ENCODE data around the gene DBR1. TPM values are rescaled to one million over a fixed set of nuclear protein-coding genes. Genes with fewer than 3 reads are reported as not detected.

DBR1 gene
- total RNA-seq, 4 donors from 2014 or later = 7.5 to 8.9 (median 7.8) TPM; not detected in 1

DNA sequence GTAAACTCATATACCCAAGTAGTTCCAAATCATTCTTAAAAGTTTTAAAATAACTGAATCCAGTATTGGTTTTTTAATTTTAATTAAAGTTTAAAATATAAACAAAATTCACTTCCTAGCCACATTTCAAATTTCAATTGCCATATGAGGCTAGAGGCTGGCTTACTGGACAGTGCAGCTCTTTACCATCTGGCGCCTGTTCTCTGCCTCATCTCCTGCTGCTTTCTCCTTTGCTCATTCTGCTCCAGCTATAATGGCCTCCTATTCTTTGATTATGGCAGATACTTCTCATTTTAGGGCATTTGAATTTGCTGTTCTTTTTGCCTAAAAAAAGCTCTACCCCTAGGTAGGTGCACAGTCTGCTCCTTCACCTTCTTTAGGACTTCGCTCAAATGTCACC lies 31.5 kb upstream of the DBR1 start:
- Histone ChIP-seq H3K27me3 (no peaks in the 10 kb centered on the region), H3K4me1 (peaks cover 0 to 26% (median 0%) of the 10 kb centered on the region in 4 donors), H3K27ac (no peak overlapping the region), H3K36me3 (no peaks in the 10 kb centered on the region), H3K9me3 (no peaks in the 10 kb centered on the region), H3K4me3 (no peak overlapping the region)
- intact Hi-C loops (cut with DNase I; ENCODE audit: low total_unique reads) = no loop called here
- TF ChIP-seq CTCF (IDR thresholded peaks at IDR 0.05) = no peak
- no peak for TF ChIP-seq EP300 (IDR thresholded peaks at IDR 0.05; ENCODE audit: low read depth)
- TF ChIP-seq POLR2A (IDR thresholded peaks at IDR 0.05) = no peak
- TF ChIP-seq POLR2AphosphoS5 (IDR thresholded peaks at IDR 0.05) = no peak
- in situ Hi-C loops (cut with MboI; ENCODE audit: low pct_ligation_motif_present in 1 of 4, low pct_unique_long_range_greater_than_20kb in 1 of 4, low sequenced_read_pairs in 3 of 4) = no loop called here
- no peak for DNase-seq
- 96 to 100% methylated on average over 2 of the region's 2 CpGs for WGBS, 2 donors (ENCODE audit: low coverage in 1 of 2)

DNA sequence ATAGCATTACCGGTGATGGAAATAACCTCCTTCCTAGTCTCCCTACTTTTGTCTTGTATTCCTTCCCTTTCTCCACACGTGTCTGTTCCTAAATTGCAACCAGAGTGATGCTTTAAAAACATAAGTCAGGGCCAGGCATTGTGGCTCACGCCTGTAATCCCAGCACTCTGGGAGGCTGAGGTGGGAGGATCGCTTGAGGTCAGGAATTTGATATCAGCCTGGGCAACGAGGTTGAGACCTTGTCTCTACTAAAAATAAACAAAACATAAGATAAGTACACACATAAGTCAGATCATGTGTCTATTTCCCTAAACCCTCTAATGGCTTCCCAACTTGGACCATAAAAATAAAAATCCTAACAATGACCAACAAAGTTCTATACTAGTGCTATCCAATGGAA lies 30.8 kb upstream of the DBR1 start:
- H3K36me3 ChIP-seq = no peaks in the 10 kb centered on the region
- no peak overlapping the region for H3K27ac ChIP-seq
- H3K4me3 ChIP-seq = no peak overlapping the region
- in situ Hi-C loops (cut with MboI; ENCODE audit: low pct_ligation_motif_present in 1 of 4, low pct_unique_long_range_greater_than_20kb in 1 of 4, low sequenced_read_pairs in 3 of 4) = no loop called here
- intact Hi-C loops (cut with DNase I; ENCODE audit: low total_unique reads) = no loop called here
- TF ChIP-seq POLR2A (IDR thresholded peaks at IDR 0.05) (no peak), CTCF (IDR thresholded peaks at IDR 0.05) (no peak), POLR2AphosphoS5 (IDR thresholded peaks at IDR 0.05) (no peak), EP300 (IDR thresholded peaks at IDR 0.05; ENCODE audit: low read depth) (no peak)
- WGBS, 2 donors (ENCODE audit: low coverage in 1 of 2) = 80 to 81% methylated on average over 4 to 5 of the region's 5 CpGs
- H3K4me1 ChIP-seq = peaks cover 0 to 23% (median 0%) of the 10 kb centered on the region in 4 donors
- no peak for DNase-seq
- H3K27me3 ChIP-seq = no peaks in the 10 kb centered on the region
- H3K9me3 ChIP-seq = no peaks in the 10 kb centered on the region

DNA sequence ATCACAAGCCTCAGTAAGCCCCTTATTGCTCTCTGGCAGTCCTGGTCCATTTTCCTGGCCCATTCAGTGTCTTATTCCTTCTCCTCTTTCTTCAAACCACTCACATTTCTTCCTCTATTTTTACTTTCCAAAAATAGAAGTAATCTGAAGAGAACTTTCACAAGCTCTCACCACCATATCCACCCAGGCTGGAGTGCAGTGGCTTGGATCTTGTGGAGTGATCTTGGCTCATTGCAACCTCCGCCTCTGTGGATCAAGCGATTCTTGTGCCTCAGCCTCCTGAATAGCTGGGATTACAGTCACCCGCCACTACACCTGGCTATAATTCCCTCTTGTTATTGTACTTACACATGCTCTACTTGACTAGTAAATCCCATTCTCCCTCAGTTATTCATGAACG lies 29.2 kb upstream of the DBR1 start:
- H3K27ac ChIP-seq = no peak overlapping the region
- no peaks in the 10 kb centered on the region for H3K36me3 ChIP-seq
- intact Hi-C loops (cut with DNase I; ENCODE audit: low total_unique reads) (no loop called here), in situ Hi-C loops (cut with MboI; ENCODE audit: low pct_ligation_motif_present in 1 of 4, low pct_unique_long_range_greater_than_20kb in 1 of 4, low sequenced_read_pairs in 3 of 4) (no loop called here)
- no peak overlapping the region for H3K4me3 ChIP-seq
- peaks cover 0 to 13% (median 0%) of the 10 kb centered on the region in 4 donors for H3K4me1 ChIP-seq
- no peak for DNase-seq
- 92 to 93% methylated on average over 4 of the region's 4 CpGs for WGBS, 2 donors (ENCODE audit: low coverage in 1 of 2)
- TF ChIP-seq CTCF (IDR thresholded peaks at IDR 0.05) = no peak
- no peaks in the 10 kb centered on the region for H3K9me3 ChIP-seq
- H3K27me3 ChIP-seq = no peaks in the 10 kb centered on the region

GRCh38 chr3:138202945-138203701 lies 28.4 kb upstream of the DBR1 start:
- H3K27ac ChIP-seq = no peak overlapping the region
- in situ Hi-C loops (cut with MboI; ENCODE audit: low pct_ligation_motif_present in 1 of 4, low pct_unique_long_range_greater_than_20kb in 1 of 4, low sequenced_read_pairs in 3 of 4) (no loop called here), intact Hi-C loops (cut with DNase I; ENCODE audit: low total_unique reads) (no loop called here)
- peaks cover 0 to 13% (median 0%) of the 10 kb centered on the region in 4 donors for H3K4me1 ChIP-seq
- DNase-seq = no peak
- no peaks in the 10 kb centered on the region for H3K27me3 ChIP-seq
- H3K36me3 ChIP-seq = no peaks in the 10 kb centered on the region
- no peaks in the 10 kb centered on the region for H3K9me3 ChIP-seq
- TF ChIP-seq POLR2A (IDR thresholded peaks at IDR 0.05) (no peak), CTCF (IDR thresholded peaks at IDR 0.05) (no peak), POLR2AphosphoS5 (IDR thresholded peaks at IDR 0.05) (no peak), EP300 (IDR thresholded peaks at IDR 0.05; ENCODE audit: low read depth) (no peak)
- WGBS, 2 donors (ENCODE audit: low coverage in 1 of 2) = 94 to 100% methylated on average over 2 to 3 of the region's 3 CpGs
- no peak overlapping the region for H3K4me3 ChIP-seq

Measured in transverse colon (tissue), 4 donors.